Measurements from ENCODE around the gene DNER. TPM values are rescaled to one million over a fixed set of nuclear protein-coding genes. Genes with fewer than 3 reads are reported as not detected.
"Not testable (repeated sequence)": the region's sequence is repeated elsewhere in the genome, so short reads cannot be mapped to it uniquely, and the experiment has no call there.

The DNER gene
- total and polyA plus RNA-seq, 8 donors = 0.06 to 2.4 (median 1.9) TPM

GRCh38 chr2:229627728-229628127 is 86.6 kb downstream of the DNER start:
- Histone ChIP-seq H3K27me3 (no peaks in the 10 kb centered on the region), H3K4me3 (no peak overlapping the region), H3K27ac (no peak overlapping the region), H3K4me1 (no peaks in the 10 kb centered on the region), H3K36me3 (no peaks in the 10 kb centered on the region), H3K9me3 (no peaks in the 10 kb centered on the region)
- TF ChIP-seq CTCF (IDR thresholded peaks at IDR 0.05) = no peak
- DNase-seq (no peak), ATAC-seq (no peak)
- intact Hi-C loops (cut with DNase I) = no loop called here

GRCh38 chr2:229622495-229623355 is 91.6 kb downstream of the DNER start:
- Histone ChIP-seq H3K9me3 (no peaks in the 10 kb centered on the region), H3K36me3 (no peaks in the 10 kb centered on the region), H3K4me1 (no peaks in the 10 kb centered on the region), H3K27ac (no peak overlapping the region), H3K4me3 (no peak overlapping the region), H3K27me3 (no peaks in the 10 kb centered on the region)
- no peak for TF ChIP-seq CTCF (IDR thresholded peaks at IDR 0.05)
- DNase-seq = no peak
- ATAC-seq = no peak
- intact Hi-C loops (cut with DNase I) = no loop called here

GRCh38 chr2:229620759-229621158 is 93.6 kb downstream of the DNER start:
- H3K4me3 ChIP-seq = no peak overlapping the region
- H3K27me3 ChIP-seq = no peaks in the 10 kb centered on the region
- H3K27ac ChIP-seq = no peak overlapping the region
- no peaks in the 10 kb centered on the region for H3K9me3 ChIP-seq
- no peaks in the 10 kb centered on the region for H3K36me3 ChIP-seq
- DNase-seq = no peak
- ATAC-seq = no peak
- intact Hi-C loops (cut with DNase I) = no loop called here
- no peak for TF ChIP-seq CTCF (IDR thresholded peaks at IDR 0.05)
- no peaks in the 10 kb centered on the region for H3K4me1 ChIP-seq

DNA sequence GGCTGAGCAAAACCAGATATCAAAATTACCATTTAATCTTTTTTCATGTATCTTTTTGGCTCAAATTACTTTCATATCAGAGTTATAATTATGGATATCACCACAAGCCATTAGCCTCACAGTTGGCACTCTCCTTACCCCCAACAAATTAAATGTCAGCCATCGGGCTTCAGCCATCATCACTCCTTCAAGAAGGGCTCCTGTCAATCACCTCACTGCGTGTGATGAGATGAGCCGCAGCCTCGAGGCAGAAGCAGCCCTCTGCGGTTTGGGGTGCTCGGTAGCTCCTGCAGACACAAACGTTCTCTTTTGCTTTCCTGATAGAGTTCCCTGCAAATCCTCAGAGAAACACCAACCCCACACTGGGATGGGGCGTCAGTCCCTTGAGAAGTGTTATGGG is 94.1 kb downstream of the DNER start:
- Histone ChIP-seq H3K27me3 (no peaks in the 10 kb centered on the region), H3K36me3 (no peaks in the 10 kb centered on the region), H3K4me1 (no peaks in the 10 kb centered on the region), H3K27ac (no peak overlapping the region), H3K9me3 (no peaks in the 10 kb centered on the region), H3K4me3 (no peak overlapping the region)
- DNase-seq = no peak
- TF ChIP-seq CTCF (IDR thresholded peaks at IDR 0.05) = no peak
- no peak for ATAC-seq
- intact Hi-C loops (cut with DNase I) = no loop called here

DNA sequence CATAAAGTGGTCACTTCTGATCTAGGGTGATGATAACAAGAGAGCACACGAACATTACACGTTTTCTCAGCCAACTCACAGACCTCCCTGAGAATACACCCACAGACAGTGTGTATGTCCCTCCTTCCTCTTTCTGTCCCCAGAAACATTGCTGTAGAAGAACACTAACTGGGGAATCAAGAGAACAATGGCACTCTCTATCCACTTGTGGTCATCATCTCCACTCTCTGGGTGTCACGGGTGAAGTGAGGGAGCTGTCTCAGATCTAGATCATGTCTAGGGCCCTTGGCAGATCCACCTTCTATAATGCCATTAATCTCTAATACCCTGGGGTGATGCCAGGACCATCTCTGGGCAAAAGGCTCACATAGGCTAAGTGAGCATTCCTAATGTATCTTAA is 97.9 kb downstream of the DNER start:
- H3K9me3 ChIP-seq = no peaks in the 10 kb centered on the region
- H3K4me3 ChIP-seq = no peak overlapping the region
- H3K4me1 ChIP-seq = no peaks in the 10 kb centered on the region
- H3K27ac ChIP-seq = no peak overlapping the region
- intact Hi-C loops (cut with DNase I) = no loop called here
- no peaks in the 10 kb centered on the region for H3K27me3 ChIP-seq
- ATAC-seq (no peak), DNase-seq (no peak)
- TF ChIP-seq CTCF (IDR thresholded peaks at IDR 0.05) = no peak
- no peaks in the 10 kb centered on the region for H3K36me3 ChIP-seq

GRCh38 chr2:229614021-229614420 is 100.3 kb downstream of the DNER start:
- H3K36me3 ChIP-seq; H3K27ac ChIP-seq; intact Hi-C loops (cut with DNase I); H3K4me1 ChIP-seq; H3K9me3 ChIP-seq; DNase-seq; ATAC-seq; H3K27me3 ChIP-seq; H3K4me3 ChIP-seq: not testable (repeated sequence)
